ENCODE results near the gene RASA2. TPM values are rescaled to one million over a fixed set of nuclear protein-coding genes. Genes with fewer than 3 reads are reported as not detected.
"Not testable (repeated sequence)": the region's sequence is repeated elsewhere in the genome, so short reads cannot be mapped to it uniquely, and the experiment has no call there.

The RASA2 gene
- total RNA-seq, 4 donors from 2014 or later: 12.0 to 45.5 (median 23.3) TPM

- TF ChIP-seq POLR2A (IDR thresholded peaks at IDR 0.05) (peak in 1 of 2 donors; percentile 72), CTCF (IDR thresholded peaks at IDR 0.05) (no peak)
- Histone ChIP-seq H3K4me1 (peaks cover 0 to 11% of the 10 kb centered on the region in 2 donors), H3K27ac (peak overlapping the region; percentile 85 to 97 (median 90)), H3K27me3 (no peaks in the 10 kb centered on the region), H3K4me3 (replicated peaks in 1 of 3) (peak overlapping the region; percentile 72 to 81 (median 79)), H3K9me3 (no peaks in the 10 kb centered on the region), H3K36me3 (no peaks in the 10 kb centered on the region)
- 0 to 1% methylated on average over 11 to 16 of the region's 55 CpGs for WGBS, 2 donors
- peak; percentile 88 to 92 for DNase-seq
- intact Hi-C loops (cut with DNase I): no loop called here
These were observed 860 bp downstream of the RASA2 start for GRCh38 chr3:141487521-141488252.

GRCh38 chr3:141489203-141489602 lies 2.4 kb downstream of the RASA2 start:
- intact Hi-C loops (cut with DNase I): no loop called here
- peaks cover 0 to 11% of the 10 kb centered on the region in 2 donors for H3K4me1 ChIP-seq
- no peaks in the 10 kb centered on the region for H3K36me3 ChIP-seq
- no peak overlapping the region for H3K27ac ChIP-seq
- TF ChIP-seq CTCF (IDR thresholded peaks at IDR 0.05) (no peak), POLR2A (IDR thresholded peaks at IDR 0.05) (no peak)
- no peaks in the 10 kb centered on the region for H3K9me3 ChIP-seq
- no peak for DNase-seq
- no peak overlapping the region for H3K4me3 ChIP-seq (replicated peaks in 1 of 3)
- H3K27me3 ChIP-seq: no peaks in the 10 kb centered on the region
- WGBS, 2 donors: 84 to 86% methylated on average over 1 of the region's 1 CpG

GRCh38 chr3:141491081-141491480 lies 4.3 kb downstream of the RASA2 start:
- 90 to 92% methylated on average over 3 of the region's 3 CpGs for WGBS, 2 donors
- TF ChIP-seq POLR2A (IDR thresholded peaks at IDR 0.05): no peak
- TF ChIP-seq CTCF (IDR thresholded peaks at IDR 0.05): no peak
- H3K27me3 ChIP-seq: no peaks in the 10 kb centered on the region
- no peak overlapping the region for H3K4me3 ChIP-seq (replicated peaks in 1 of 3)
- DNase-seq: no peak
- no peaks in the 10 kb centered on the region for H3K36me3 ChIP-seq
- H3K4me1 ChIP-seq: peaks cover 0 to 9% of the 10 kb centered on the region in 2 donors
- intact Hi-C loops (cut with DNase I): no loop called here
- H3K9me3 ChIP-seq: no peaks in the 10 kb centered on the region
- no peak overlapping the region for H3K27ac ChIP-seq

- TF ChIP-seq CTCF (IDR thresholded peaks at IDR 0.05): no peak
- no peak for TF ChIP-seq POLR2A (IDR thresholded peaks at IDR 0.05)
- DNase-seq: no peak
- no peaks in the 10 kb centered on the region for H3K9me3 ChIP-seq
- H3K4me1 ChIP-seq: peaks cover 0 to 6% of the 10 kb centered on the region in 2 donors
- H3K27me3 ChIP-seq: no peaks in the 10 kb centered on the region
- WGBS, 2 donors: 65 to 73% methylated on average over 1 of the region's 1 CpG
- no peaks in the 10 kb centered on the region for H3K36me3 ChIP-seq
- H3K27ac ChIP-seq: no peak overlapping the region
- no peak overlapping the region for H3K4me3 ChIP-seq (replicated peaks in 1 of 3)
- intact Hi-C loops (cut with DNase I): no loop called here
These were observed 5.1 kb downstream of the RASA2 start for GRCh38 chr3:141491929-141492328.

- intact Hi-C loops (cut with DNase I): no loop called here
- Histone ChIP-seq H3K4me1 (peaks cover 0 to 2% of the 10 kb centered on the region in 2 donors), H3K27me3 (no peaks in the 10 kb centered on the region), H3K9me3 (no peaks in the 10 kb centered on the region), H3K27ac (no peak overlapping the region), H3K36me3 (no peaks in the 10 kb centered on the region), H3K4me3 (replicated peaks in 1 of 3) (no peak overlapping the region)
- TF ChIP-seq CTCF (IDR thresholded peaks at IDR 0.05) (no peak), POLR2A (IDR thresholded peaks at IDR 0.05) (no peak)
- no peak for DNase-seq
- 86 to 90% methylated on average over 1 of the region's 1 CpG for WGBS, 2 donors
These were observed 6.4 kb downstream of the RASA2 start for GRCh38 chr3:141493184-141493583.

- intact Hi-C loops (cut with DNase I); H3K4me1 ChIP-seq; H3K9me3 ChIP-seq; H3K4me3 ChIP-seq (replicated peaks in 1 of 3); DNase-seq; H3K36me3 ChIP-seq; H3K27me3 ChIP-seq; H3K27ac ChIP-seq: not testable (repeated sequence)
- 80 to 83% methylated on average over 4 of the region's 4 CpGs for WGBS, 2 donors
These were observed 10.8 kb downstream of the RASA2 start for GRCh38 chr3:141497589-141497988.
